Lung (tissue), 12 donors: ENCODE results near the gene FAM114A1. TPM values are rescaled to one million over a fixed set of nuclear protein-coding genes. Genes with fewer than 3 reads are reported as not detected.

Source experiments
- ATAC-seq: fragments of 200-7000 bp; cut with Tn5 transposase; one replicate; pipeline ENCODE4 v1.9.1; 2020; ENCODE audit warnings: moderate number of reproducible peaks; ENCODE audit not compliant: insufficient read depth, low FRiP score
- DNase-seq, 3 donors: peaks; one replicate each; pipeline ENCODE4 v3.0.0-alpha.2; 2013 to 2017
- H3K27ac ChIP-seq, 2 donors: one replicate each; pipeline ENCODE4 v1.5.1; 2013; ENCODE audit warnings: mild to moderate bottlenecking in 2 of 2, moderate library complexity in 2 of 2, control low read depth in 1 of 2, inconsistent platforms in 1 of 2, low read depth in 1 of 2, low read length in 1 of 2
- H3K27me3 ChIP-seq, 3 donors: one replicate each; pipeline ENCODE4 v1.5.1; 2013; ENCODE audit warnings: low read length in 2 of 3; ENCODE audit not compliant: control insufficient read depth in 3 of 3, insufficient read depth in 3 of 3
- H3K36me3 ChIP-seq, 4 donors: one replicate each; pipeline ENCODE4 v1.5.1; 2013; ENCODE audit warnings: low read length in 4 of 4, mild to moderate bottlenecking in 1 of 4, moderate library complexity in 1 of 4; ENCODE audit not compliant: control insufficient read depth in 4 of 4, insufficient read depth in 4 of 4
- H3K4me1 ChIP-seq, 5 donors: one replicate each; pipeline ENCODE4 v1.5.1; 2013; ENCODE audit warnings: low read length in 5 of 5, mild to moderate bottlenecking in 2 of 5, moderate library complexity in 1 of 5; ENCODE audit not compliant: control insufficient read depth in 5 of 5, insufficient read depth in 5 of 5
- H3K4me3 ChIP-seq: one replicate; pipeline ENCODE4 v1.5.1; 2013; ENCODE audit warnings: mild to moderate bottlenecking, control low read depth, moderate library complexity
- H3K9ac ChIP-seq, 2 donors: one replicate each; pipeline ENCODE4 v1.5.1; 2013; ENCODE audit warnings: low read length in 2 of 2, control low read depth in 1 of 2; ENCODE audit not compliant: insufficient read depth in 1 of 2
- H3K9me3 ChIP-seq, 4 donors: one replicate each; pipeline ENCODE4 v1.5.1; 2013; ENCODE audit warnings: low read length in 3 of 4, mild to moderate bottlenecking in 1 of 4, moderate library complexity in 1 of 4; ENCODE audit not compliant: control insufficient read depth in 4 of 4, insufficient read depth in 3 of 4
- WGBS, 2 donors: extraction: QIAGEN DNeasy Blood & Tissue Kit; methylation state at CpG; one replicate each; pipeline ENCODE4 v1.1.7; 2013; 5-methylcytosine and 5-hydroxymethylcytosine counted together
- polyA plus RNA-seq, 2 donors: library from polyadenylated mRNA; stranded (reverse); fragments of 200-250 nt; gene quantifications; one replicate each; pipeline ENCODE4 v1.2.1, GENCODE V29; 2013
- total RNA-seq, 2 donors: library from RNA; depleted of rRNA in 1 of 2; stranded (reverse); fragments of >200 nt in 1 of 2; gene quantifications; one replicate each; pipeline ENCODE4 v1.2.1, GENCODE V29; 2014 to 2021
- TF ChIP-seq, protein P1 (sequence below): IDR thresholded peaks from 2 replicates; pipeline ENCODE4 v1.5.1; 2012; ENCODE audit warnings: mild to moderate bottlenecking; ENCODE audit errors: control extremely low read depth, extremely low read depth
- donor health status: control.
- donor health status: control.
- donor health status: Bipolar disorder and iron deficiency.
- donor health status: healthy.
- donor health status: DM: yes; HTN: yes; CAD: no.

The FAM114A1 gene
- total and polyA plus RNA-seq, 4 donors: 9.5 to 70.0 (median 36.3) TPM

GRCh38 chr4:38921151-38921550 is 53.5 kb downstream of the FAM114A1 start:
- ATAC-seq: no peak

GRCh38 chr4:38923746-38924145 is 56.1 kb downstream of the FAM114A1 start:
- TF ChIP-seq, protein P1, sequence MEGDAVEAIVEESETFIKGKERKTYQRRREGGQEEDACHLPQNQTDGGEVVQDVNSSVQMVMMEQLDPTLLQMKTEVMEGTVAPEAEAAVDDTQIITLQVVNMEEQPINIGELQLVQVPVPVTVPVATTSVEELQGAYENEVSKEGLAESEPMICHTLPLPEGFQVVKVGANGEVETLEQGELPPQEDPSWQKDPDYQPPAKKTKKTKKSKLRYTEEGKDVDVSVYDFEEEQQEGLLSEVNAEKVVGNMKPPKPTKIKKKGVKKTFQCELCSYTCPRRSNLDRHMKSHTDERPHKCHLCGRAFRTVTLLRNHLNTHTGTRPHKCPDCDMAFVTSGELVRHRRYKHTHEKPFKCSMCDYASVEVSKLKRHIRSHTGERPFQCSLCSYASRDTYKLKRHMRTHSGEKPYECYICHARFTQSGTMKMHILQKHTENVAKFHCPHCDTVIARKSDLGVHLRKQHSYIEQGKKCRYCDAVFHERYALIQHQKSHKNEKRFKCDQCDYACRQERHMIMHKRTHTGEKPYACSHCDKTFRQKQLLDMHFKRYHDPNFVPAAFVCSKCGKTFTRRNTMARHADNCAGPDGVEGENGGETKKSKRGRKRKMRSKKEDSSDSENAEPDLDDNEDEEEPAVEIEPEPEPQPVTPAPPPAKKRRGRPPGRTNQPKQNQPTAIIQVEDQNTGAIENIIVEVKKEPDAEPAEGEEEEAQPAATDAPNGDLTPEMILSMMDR: no peak
- Histone ChIP-seq H3K4me1 (peaks cover 0 to 6% (median 0%) of the 10 kb centered on the region in 5 donors), H3K9ac (no peak overlapping the region), H3K36me3 (peaks cover 13 to 47% (median 34%) of the 10 kb centered on the region in 4 donors), H3K4me3 (no peak overlapping the region), H3K27me3 (no peaks in the 10 kb centered on the region), H3K27ac (no peak overlapping the region), H3K9me3 (no peaks in the 10 kb centered on the region)
- ATAC-seq (no peak), DNase-seq (no peak)
- 51 to 84% methylated on average over 2 of the region's 2 CpGs for WGBS, 2 donors

More at GRCh38 chr4:38921151-38921550, 53.5 kb downstream of the FAM114A1 start:
- no peaks in the 10 kb centered on the region for H3K27me3 ChIP-seq
- H3K4me3 ChIP-seq: no peak overlapping the region
- H3K9ac ChIP-seq: no peak overlapping the region
- peaks cover 0 to 3% (median 0%) of the 10 kb centered on the region in 5 donors for H3K4me1 ChIP-seq
- TF ChIP-seq, protein P1: no peak
- no peak for DNase-seq
- H3K36me3 ChIP-seq: peaks cover 11 to 42% (median 25%) of the 10 kb centered on the region in 4 donors
- 68 to 88% methylated on average over 3 of the region's 3 CpGs for WGBS, 2 donors
- H3K9me3 ChIP-seq: no peaks in the 10 kb centered on the region
- H3K27ac ChIP-seq: no peak overlapping the region

DNA sequence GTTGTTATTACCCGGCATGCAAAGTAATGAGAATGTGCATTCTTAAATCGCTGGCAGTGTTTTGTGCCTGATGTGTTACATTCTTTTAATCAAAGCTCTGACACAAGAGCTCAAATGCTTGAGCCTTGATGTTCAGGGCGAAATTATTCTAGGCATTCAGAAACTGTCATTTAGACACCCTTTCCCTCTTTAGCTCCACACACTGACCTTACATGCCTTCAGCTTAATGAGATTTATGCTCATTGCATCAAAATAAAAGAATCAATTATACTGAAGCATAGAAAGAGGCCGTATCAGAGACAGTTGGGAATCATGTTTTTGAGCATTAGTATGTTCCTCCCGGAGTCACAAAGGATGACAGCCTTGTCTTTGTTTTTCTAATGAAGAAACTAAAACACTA is 56.7 kb downstream of the FAM114A1 start:
- Histone ChIP-seq H3K9me3 (no peaks in the 10 kb centered on the region), H3K4me3 (no peak overlapping the region), H3K4me1 (peaks cover 0 to 6% (median 0%) of the 10 kb centered on the region in 5 donors), H3K27me3 (no peaks in the 10 kb centered on the region), H3K27ac (no peak overlapping the region), H3K9ac (no peak overlapping the region), H3K36me3 (peaks cover 16 to 49% (median 37%) of the 10 kb centered on the region in 4 donors)
- TF ChIP-seq, protein P1: no peak
- ATAC-seq (no peak), DNase-seq (no peak)
- 83 to 87% methylated on average over 5 of the region's 5 CpGs for WGBS, 2 donors
